ENCODE data around the gene PALB2. TPM values are rescaled to one million over a fixed set of nuclear protein-coding genes. Genes with fewer than 3 reads are reported as not detected.

Gene PALB2
- total and polyA plus RNA-seq, 10 of the 15 experiments (the other 5 are each of a cell fraction or from before 2014, with no cell fraction given), result 9.2 to 24.6 (median 17.6) TPM

GRCh38 chr16:23595951-23596720 lies 45.0 kb downstream of the PALB2 start, which contains the start of gene NDUFAB1 (continued):
- TF ChIP-seq SIN3A (IDR thresholded peaks at IDR 0.05; ENCODE audit: low read depth, low read length) (peak; percentile 84; the same call in 1 of the 2 replicates), NR2C1 (IDR thresholded peaks at IDR 0.05) (peak; percentile 84), SUPT20H (IDR thresholded peaks at IDR 0.05; ENCODE audit: borderline replicate concordance, control insufficient read depth, low read depth, low read length) (no peak), CHD4 (IDR thresholded peaks at IDR 0.05) (no peak), SREBF2 (IDR thresholded peaks at IDR 0.05; ENCODE audit: low read length) (no peak), NFIC (IDR thresholded peaks at IDR 0.05; ENCODE audit: low read depth, low read length) (no peak), TAF1 (IDR thresholded peaks at IDR 0.05; ENCODE audit: borderline replicate concordance, low read depth, low read length) (peak; percentile 87; the same call in 1 of the 2 replicates), ZNF622 (IDR thresholded peaks at IDR 0.05) (no peak), RAD51 (IDR thresholded peaks at IDR 0.05) (no peak), NR2F1 (conservative IDR thresholded peaks at IDR 0.05) (peak; percentile 70), TCF7 (IDR thresholded peaks at IDR 0.05; ENCODE audit: borderline replicate concordance) (no peak), SMC3 (IDR thresholded peaks at IDR 0.05; ENCODE audit: borderline replicate concordance, low read length) (peak; percentile 13; the same call in 1 of the 2 replicates), FOXM1 (IDR thresholded peaks at IDR 0.05; ENCODE audit: low read depth, low read length) (0 out of 2 replicates have a peak, but pooled peaks have one; percentile 32), PRDM15 (CRISPR knock-in tag; IDR thresholded peaks at IDR 0.05) (no peak), CHD2 (IDR thresholded peaks at IDR 0.05; ENCODE audit: borderline replicate concordance, low read depth, low read length) (peak; percentile 54; the same call in 1 of the 2 replicates), ZBTB4 (CRISPR knock-in tag; IDR thresholded peaks at IDR 0.05) (no peak), CEBPZ (IDR thresholded peaks at IDR 0.05; ENCODE audit: low read depth, low read length) (no peak), TCF12 (IDR thresholded peaks at IDR 0.05; ENCODE audit: low read depth, low read length) (no peak; the same call in 1 of the 2 replicates), BCL11A (IDR thresholded peaks at IDR 0.05; ENCODE audit: low read depth, low read length) (no peak), KDM1A (IDR thresholded peaks at IDR 0.05; ENCODE audit: borderline replicate concordance) (no peak), SRF (IDR thresholded peaks at IDR 0.05; ENCODE audit: low read depth in 2 of 2, low read length in 2 of 2) (peak in 1 of 2 experiments; percentile 51; a peak in 1 of 4 replicates)
